Transverse colon (tissue), 4 donors: ENCODE results near the gene SERPINB2.

Experiments used
- CTCF ChIP-seq, 5 experiments: fragments of 200-600 bp in 3 of 5; fragments of 450-650 bp in 2 of 5; sonication (generic) in 3 of 5; IDR thresholded peaks; 1 replicate in 2 of 5; 2 replicates in 3 of 5; pipeline ENCODE4 v1.5.1; 2016 to 2017; ENCODE audit warnings: antibody characterized with exemption in 5 of 5, inconsistent platforms in 3 of 5, mild to moderate bottlenecking in 2 of 5, moderate library complexity in 1 of 5
- POLR2AphosphoS5 ChIP-seq, 3 donors: sonication (generic); formaldehyde crosslinking; IDR thresholded peaks; one replicate each; pipeline ENCODE4 v1.6.1; 2016; ENCODE audit warnings: antibody characterized with exemption in 3 of 3

DNA sequence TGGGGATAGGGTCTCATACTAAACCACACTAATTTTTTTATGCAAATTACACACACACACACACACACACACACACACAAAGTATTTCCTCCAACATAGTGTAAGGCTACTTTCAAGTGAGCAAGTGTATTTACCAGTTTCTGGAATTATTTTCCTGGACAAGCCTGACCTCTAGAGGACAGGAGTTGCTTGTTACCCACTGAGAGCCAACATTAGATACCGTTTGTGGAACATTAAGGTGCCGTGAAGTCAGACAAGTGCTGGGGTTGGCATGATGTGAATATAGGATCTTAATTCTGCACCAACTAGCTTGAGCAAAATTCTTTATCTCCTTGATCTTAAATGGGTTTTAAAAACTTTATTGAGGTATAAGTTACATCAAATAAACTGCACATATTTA, 39.3 kb upstream of the SERPINB2 start:
- TF ChIP-seq CTCF (IDR thresholded peaks at IDR 0.05) (peak in 4 of 5 experiments; percentile 32 to 41 (median 40)), POLR2AphosphoS5 (IDR thresholded peaks at IDR 0.05) (no peak)
